Measurements from ENCODE around the gene C19orf47. TPM values are rescaled to one million over a fixed set of nuclear protein-coding genes. Genes with fewer than 3 reads are reported as not detected.
"Not testable (repeated sequence)": the region's sequence is repeated elsewhere in the genome, so short reads cannot be mapped to it uniquely, and the experiment has no call there.

C19orf47 gene
- total RNA-seq, 1 experiment from 2014 or later = 11.6 TPM

- no peak for DNase-seq (ENCODE audit: low read depth in 1 of 2, low spot score in 2 of 2)
- no peaks in the 10 kb centered on the region; the same call in 1 of the 2 replicates for H3K36me3 ChIP-seq
Measured at GRCh38 chr19:40355975-40356680, 7.9 kb upstream of the C19orf47 start.

GRCh38 chr19:40348961-40349507, 837 bp upstream of the C19orf47 start:
- H3K9me3 ChIP-seq (replicated peaks) = no peaks in the 10 kb centered on the region
- peaks cover 3% of the 10 kb centered on the region; the same call in 1 of the 2 replicates for H3K36me3 ChIP-seq
- H3K27ac ChIP-seq = peak overlapping the region; percentile 3
- peaks cover 7% of the 10 kb centered on the region for H3K4me1 ChIP-seq (replicated peaks)
- peak in 1 of 2 experiments; percentile 54 for DNase-seq (ENCODE audit: low read depth in 1 of 2, low spot score in 2 of 2)
- no peaks in the 10 kb centered on the region for H3K27me3 ChIP-seq (replicated peaks)
- H3K4me3 ChIP-seq = peak overlapping the region; percentile 56

More at GRCh38 chr19:40355975-40356680, 7.9 kb upstream of the C19orf47 start:
- Histone ChIP-seq H3K4me1 (replicated peaks) (peaks cover 18% of the 10 kb centered on the region), H3K4me3 (no peak overlapping the region), H3K27me3 (replicated peaks) (no peaks in the 10 kb centered on the region), H3K27ac (no peak overlapping the region), H3K9me3 (replicated peaks) (no peaks in the 10 kb centered on the region)

GRCh38 chr19:40344422-40344821, 3.8 kb downstream of the C19orf47 start:
- no peak overlapping the region for H3K27ac ChIP-seq
- H3K9me3 ChIP-seq (replicated peaks) = no peaks in the 10 kb centered on the region
- no peak for DNase-seq (ENCODE audit: low read depth in 1 of 2, low spot score in 2 of 2)
- H3K27me3 ChIP-seq (replicated peaks) = no peaks in the 10 kb centered on the region
- H3K4me3 ChIP-seq = no peak overlapping the region
- H3K4me1 ChIP-seq (replicated peaks) = peaks cover 7% of the 10 kb centered on the region
- peaks cover 7% of the 10 kb centered on the region for H3K36me3 ChIP-seq

GRCh38 chr19:40342644-40343311, 5.4 kb downstream of the C19orf47 start:
- H3K27ac ChIP-seq = no peak overlapping the region
- no peak for DNase-seq (ENCODE audit: low read depth in 1 of 2, low spot score in 2 of 2)

GRCh38 chr19:40341601-40342482, 6.4 kb downstream of the C19orf47 start:
- Histone ChIP-seq H3K27me3 (replicated peaks) (no peaks in the 10 kb centered on the region), H3K9me3 (replicated peaks) (no peaks in the 10 kb centered on the region), H3K27ac (no peak overlapping the region), H3K4me1 (replicated peaks) (no peaks in the 10 kb centered on the region), H3K36me3 (peaks cover 22% of the 10 kb centered on the region), H3K4me3 (no peak overlapping the region)
- no peak for DNase-seq (ENCODE audit: low read depth in 1 of 2, low spot score in 2 of 2)

More at GRCh38 chr19:40342644-40343311, 5.4 kb downstream of the C19orf47 start:
- no peaks in the 10 kb centered on the region for H3K9me3 ChIP-seq (replicated peaks)
- H3K4me1 ChIP-seq (replicated peaks) = peaks cover 4% of the 10 kb centered on the region; the same call in 1 of the 2 replicates
- no peaks in the 10 kb centered on the region for H3K27me3 ChIP-seq (replicated peaks)
- H3K36me3 ChIP-seq = peaks cover 17% of the 10 kb centered on the region
- no peak overlapping the region for H3K4me3 ChIP-seq

GRCh38 chr19:40339018-40339728, 9.0 kb downstream of the C19orf47 start:
- no peaks in the 10 kb centered on the region for H3K27me3 ChIP-seq (replicated peaks)
- H3K4me1 ChIP-seq (replicated peaks) = no peaks in the 10 kb centered on the region
- H3K36me3 ChIP-seq = peaks cover 33% of the 10 kb centered on the region
- DNase-seq (ENCODE audit: low read depth in 1 of 2, low spot score in 2 of 2) = no peak
- H3K9me3 ChIP-seq (replicated peaks) = no peaks in the 10 kb centered on the region
- H3K4me3 ChIP-seq = no peak overlapping the region
- no peak overlapping the region for H3K27ac ChIP-seq

GRCh38 chr19:40337594-40337993, 10.6 kb downstream of the C19orf47 start:
- DNase-seq (ENCODE audit: low read depth in 1 of 2, low spot score in 2 of 2) = no peak
- Histone ChIP-seq H3K4me3 (no peak overlapping the region), H3K27ac (no peak overlapping the region), H3K36me3 (peaks cover 47% of the 10 kb centered on the region), H3K27me3 (replicated peaks) (no peaks in the 10 kb centered on the region), H3K9me3 (replicated peaks) (no peaks in the 10 kb centered on the region), H3K4me1 (replicated peaks) (no peaks in the 10 kb centered on the region)

GRCh38 chr19:40337107-40337506, 11.1 kb downstream of the C19orf47 start:
- no peak overlapping the region for H3K27ac ChIP-seq
- H3K27me3 ChIP-seq (replicated peaks) = no peaks in the 10 kb centered on the region
- H3K4me1 ChIP-seq (replicated peaks) = no peaks in the 10 kb centered on the region
- no peak overlapping the region for H3K4me3 ChIP-seq
- H3K36me3 ChIP-seq = peaks cover 48% of the 10 kb centered on the region
- no peak for DNase-seq (ENCODE audit: low read depth in 1 of 2, low spot score in 2 of 2)
- no peaks in the 10 kb centered on the region for H3K9me3 ChIP-seq (replicated peaks)

GRCh38 chr19:40336601-40336900, 11.6 kb downstream of the C19orf47 start:
- no peaks in the 10 kb centered on the region for H3K27me3 ChIP-seq (replicated peaks)
- no peak for DNase-seq (ENCODE audit: low read depth in 1 of 2, low spot score in 2 of 2)
- peaks cover 54% of the 10 kb centered on the region for H3K36me3 ChIP-seq
- no peaks in the 10 kb centered on the region for H3K4me1 ChIP-seq (replicated peaks)
- no peak overlapping the region for H3K4me3 ChIP-seq
- H3K27ac ChIP-seq = no peak overlapping the region
- H3K9me3 ChIP-seq (replicated peaks) = no peaks in the 10 kb centered on the region

- Histone ChIP-seq H3K4me3 (no peak overlapping the region), H3K27ac (no peak overlapping the region), H3K4me1 (replicated peaks) (no peaks in the 10 kb centered on the region), H3K9me3 (replicated peaks) (no peaks in the 10 kb centered on the region), H3K36me3 (peaks cover 59% of the 10 kb centered on the region), H3K27me3 (replicated peaks) (no peaks in the 10 kb centered on the region)
- DNase-seq (ENCODE audit: low read depth in 1 of 2, low spot score in 2 of 2) = no peak
Measured at GRCh38 chr19:40335855-40336600, 12.2 kb downstream of the C19orf47 start.

- no peak overlapping the region for H3K4me3 ChIP-seq
- no peaks in the 10 kb centered on the region for H3K27me3 ChIP-seq (replicated peaks)
- no peaks in the 10 kb centered on the region for H3K4me1 ChIP-seq (replicated peaks)
- no peaks in the 10 kb centered on the region for H3K9me3 ChIP-seq (replicated peaks)
- no peak for DNase-seq (ENCODE audit: low read depth in 1 of 2, low spot score in 2 of 2)
- no peak overlapping the region for H3K27ac ChIP-seq
- H3K36me3 ChIP-seq = peaks cover 64% of the 10 kb centered on the region
Measured at GRCh38 chr19:40335101-40335500, 13.1 kb downstream of the C19orf47 start.

GRCh38 chr19:40333083-40333482, 15.1 kb downstream of the C19orf47 start:
- not testable (repeated sequence) for H3K27ac ChIP-seq; H3K4me3 ChIP-seq; H3K4me1 ChIP-seq (replicated peaks); DNase-seq (ENCODE audit: low read depth in 1 of 2, low spot score in 2 of 2); H3K27me3 ChIP-seq (replicated peaks); H3K9me3 ChIP-seq (replicated peaks)
- H3K36me3 ChIP-seq = peaks cover 69% of the 10 kb centered on the region
